ENCODE data around the gene SPDYE1. TPM values are rescaled to one million over a fixed set of nuclear protein-coding genes. Genes with fewer than 3 reads are reported as not detected.

The SPDYE1 gene
- total and polyA plus RNA-seq, 9 donors = 0.02 to 0.17 (median 0.11) TPM; not detected in 5

GRCh38 chr7:44051611-44052220, 54.0 kb downstream of the SPDYE1 start:
- Histone ChIP-seq H3K27ac (no peak overlapping the region), H3K27me3 (no peaks in the 10 kb centered on the region), H3K4me3 (no peak overlapping the region), H3K9me3 (no peaks in the 10 kb centered on the region), H3K4me1 (ENCODE audit: insufficient read depth) (no peaks in the 10 kb centered on the region), H3K36me3 (no peaks in the 10 kb centered on the region)
- intact Hi-C loops (cut with DNase I) = loop anchor here in 1 of 4 donors (10.0 kb wide), 1 partner anchor 143 kb away; no protein-coding TSS in a partner anchor
- no peak for TF ChIP-seq EP300 (IDR thresholded peaks at IDR 0.05)
- WGBS, 3 donors = 86 to 88% (median 88%) methylated on average over 5 of the region's 5 CpGs
- DNase-seq = peak in 3 of 5 donors; percentile 4 to 19 (median 13)

GRCh38 chr7:44052771-44053365, 55.2 kb downstream of the SPDYE1 start:
- Histone ChIP-seq H3K27ac (no peak overlapping the region), H3K4me3 (no peak overlapping the region), H3K9me3 (no peaks in the 10 kb centered on the region), H3K36me3 (no peaks in the 10 kb centered on the region), H3K27me3 (no peaks in the 10 kb centered on the region), H3K4me1 (ENCODE audit: insufficient read depth) (no peaks in the 10 kb centered on the region)
- DNase-seq = peak; percentile 7 to 26 (median 14)
- 88 to 95% (median 90%) methylated on average over 12 of the region's 12 CpGs for WGBS, 3 donors
- TF ChIP-seq CTCF (IDR thresholded peaks at IDR 0.05) (no peak), EP300 (IDR thresholded peaks at IDR 0.05) (no peak), POLR2A (IDR thresholded peaks at IDR 0.05) (no peak)
- intact Hi-C loops (cut with DNase I) = loop anchor here in 1 of 4 donors (10.0 kb wide), 1 partner anchor 142 kb away; no protein-coding TSS in a partner anchor

- peak in 3 of 5 donors; percentile 7 to 15 (median 14) for DNase-seq
- no peaks in the 10 kb centered on the region for H3K36me3 ChIP-seq
Measured at GRCh38 chr7:44056681-44057080, 59.0 kb downstream of the SPDYE1 start.

GRCh38 chr7:44057181-44057848, 59.6 kb downstream of the SPDYE1 start:
- WGBS, 3 donors = 87 to 89% (median 89%) methylated on average over 11 of the region's 11 CpGs
- intact Hi-C loops (cut with DNase I) = loop anchor here in 1 of 4 donors (10.0 kb wide), 1 partner anchor 137 kb away; no protein-coding TSS in a partner anchor
- no peaks in the 10 kb centered on the region for H3K9me3 ChIP-seq
- no peaks in the 10 kb centered on the region for H3K36me3 ChIP-seq
- DNase-seq = peak in 4 of 5 donors; percentile 7 to 26 (median 9)
- no peaks in the 10 kb centered on the region for H3K4me1 ChIP-seq (ENCODE audit: insufficient read depth)
- H3K4me3 ChIP-seq = no peak overlapping the region
- TF ChIP-seq POLR2A (IDR thresholded peaks at IDR 0.05) = no peak
- no peak for TF ChIP-seq EP300 (IDR thresholded peaks at IDR 0.05)
- no peaks in the 10 kb centered on the region for H3K27me3 ChIP-seq
- H3K27ac ChIP-seq = no peak overlapping the region

More at GRCh38 chr7:44056681-44057080, 59.0 kb downstream of the SPDYE1 start:
- no peak for TF ChIP-seq EP300 (IDR thresholded peaks at IDR 0.05)
- no peak overlapping the region for H3K27ac ChIP-seq
- WGBS, 3 donors = 79 to 94% (median 86%) methylated on average over 7 of the region's 7 CpGs
- no peaks in the 10 kb centered on the region for H3K27me3 ChIP-seq
- H3K4me3 ChIP-seq = no peak overlapping the region
- H3K4me1 ChIP-seq (ENCODE audit: insufficient read depth) = no peaks in the 10 kb centered on the region
- no peaks in the 10 kb centered on the region for H3K9me3 ChIP-seq
- intact Hi-C loops (cut with DNase I) = loop anchor here in 1 of 4 donors (10.0 kb wide), 1 partner anchor 138 kb away; no protein-coding TSS in a partner anchor

GRCh38 chr7:44057849-44058758, 60.4 kb downstream of the SPDYE1 start:
- Histone ChIP-seq H3K4me3 (no peak overlapping the region), H3K4me1 (ENCODE audit: insufficient read depth) (peaks cover 3% of the 10 kb centered on the region), H3K27me3 (no peaks in the 10 kb centered on the region), H3K9me3 (no peaks in the 10 kb centered on the region), H3K36me3 (no peaks in the 10 kb centered on the region), H3K27ac (no peak overlapping the region)
- TF ChIP-seq EP300 (IDR thresholded peaks at IDR 0.05) (no peak), CTCF (IDR thresholded peaks at IDR 0.05) (no peak), POLR2A (IDR thresholded peaks at IDR 0.05) (no peak)
- intact Hi-C loops (cut with DNase I) = loop anchor here in 1 of 4 donors (10.0 kb wide), 1 partner anchor 137 kb away; no protein-coding TSS in a partner anchor
- DNase-seq = peak in 2 of 5 donors; percentile 19 to 30
- 90 to 91% (median 91%) methylated on average over 30 of the region's 30 CpGs for WGBS, 3 donors

All from ovary (tissue), 9 donors.